Smooth muscle cell of the brain vasculature (primary cell): ENCODE measurements around the gene APH1B.
"Not testable (repeated sequence)": the region's sequence is repeated elsewhere in the genome, so short reads cannot be mapped to it uniquely, and the experiment has no call there.

Experiments
- DNase-seq: peaks from one replicate; pipeline ENCODE4 v3.0.0-alpha.2; 2012; ENCODE audit warnings: low read depth, low spot score

APH1B gene

DNA sequence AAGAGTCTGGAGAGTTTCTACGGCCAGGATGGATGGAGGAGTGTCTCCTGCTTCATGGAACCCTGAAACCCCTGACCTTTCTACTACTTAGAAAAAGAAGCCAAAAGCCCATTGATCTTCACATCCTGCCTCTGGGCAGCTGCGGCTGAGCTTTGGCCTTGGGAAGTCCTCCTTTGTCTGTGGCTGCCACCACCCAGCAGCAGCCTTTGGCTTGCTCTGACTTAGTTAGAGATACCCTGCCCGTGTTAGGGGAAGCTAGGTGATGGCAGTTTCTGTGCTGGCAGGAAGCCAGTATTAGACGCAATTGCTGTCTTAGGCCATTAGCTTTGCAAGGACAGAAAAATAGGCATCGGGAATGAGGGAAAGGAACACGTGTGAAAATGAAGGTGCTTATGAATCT is 18.8 kb downstream of the APH1B start:
- no peak for DNase-seq

- no peak for DNase-seq
These were observed 22.7 kb downstream of the APH1B start for GRCh38 chr15:63299943-63300575.

GRCh38 chr15:63301088-63301487 is 23.7 kb downstream of the APH1B start:
- DNase-seq: no peak

- DNase-seq: no peak
These were observed 27.9 kb downstream of the APH1B start for GRCh38 chr15:63305260-63305659.

DNA sequence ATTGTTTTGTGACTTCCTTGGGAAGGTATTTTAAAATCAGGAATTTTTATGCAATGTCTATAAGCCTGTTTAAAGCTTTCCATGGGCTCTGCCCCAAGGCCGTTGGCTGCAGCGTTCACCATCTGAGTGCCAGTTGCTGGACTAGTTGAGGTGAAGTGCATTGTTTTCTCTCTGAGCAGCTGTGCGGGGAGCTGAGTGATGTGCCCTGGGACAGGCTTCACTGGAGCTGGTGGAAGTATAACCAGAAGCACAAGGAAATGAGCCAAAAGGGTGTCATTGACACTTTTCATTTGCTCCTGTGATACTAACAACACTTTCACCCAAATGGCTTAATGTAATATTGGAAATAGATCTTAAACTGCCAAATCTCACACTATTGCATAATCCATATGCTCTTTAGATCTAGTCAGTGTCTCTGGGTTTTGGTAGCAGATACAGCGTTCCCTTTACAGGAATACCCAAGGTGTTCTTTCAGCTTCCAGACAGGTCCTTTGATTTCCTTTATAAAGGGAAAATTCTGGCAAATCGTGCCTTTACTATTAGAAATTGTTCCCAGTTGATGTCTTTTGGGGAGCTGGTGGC is 29.2 kb downstream of the APH1B start:
- no peak for DNase-seq

- DNase-seq: no peak
These were observed 31.1 kb downstream of the APH1B start for GRCh38 chr15:63308491-63308890.

DNA sequence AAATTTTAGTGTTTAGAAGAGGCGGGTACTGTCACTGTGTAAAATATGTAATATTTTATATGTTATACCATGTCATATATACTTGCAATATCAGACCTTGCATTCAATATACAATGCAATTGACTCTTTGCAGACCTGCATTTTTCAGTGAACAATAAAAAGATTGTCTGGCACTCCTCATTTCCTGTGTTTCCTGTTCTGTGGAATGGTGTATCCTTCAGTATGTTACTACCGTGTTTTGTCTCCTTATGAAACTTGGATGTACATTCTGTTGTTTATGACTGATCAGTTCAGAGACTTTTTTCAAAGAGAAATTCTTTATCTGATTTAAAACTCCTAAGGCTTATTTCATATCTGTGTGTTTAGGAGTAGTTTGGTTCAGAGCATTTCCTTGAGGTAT is 31.5 kb downstream of the APH1B start:
- no peak for DNase-seq

- DNase-seq: no peak
These were observed 33.2 kb downstream of the APH1B start for GRCh38 chr15:63310646-63311045.

DNA sequence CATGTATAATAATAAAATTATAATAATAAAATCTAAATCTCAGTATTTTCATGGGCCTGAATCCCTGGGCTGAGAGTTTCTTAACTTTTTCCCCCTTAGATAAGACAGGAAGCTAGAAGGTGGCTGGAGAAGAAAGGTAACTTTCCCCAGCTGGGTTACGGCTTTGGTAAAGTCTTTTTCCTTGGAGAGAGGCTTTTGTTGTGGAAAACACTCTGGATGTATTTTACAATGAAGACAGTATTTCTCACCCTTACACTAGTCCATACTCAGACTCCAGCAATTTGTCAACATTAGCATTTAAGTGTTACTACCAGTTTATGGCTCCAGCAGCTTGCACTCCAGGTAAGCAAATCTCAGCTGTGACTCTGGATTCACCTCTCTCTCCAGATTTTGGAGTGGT is 34.9 kb downstream of the APH1B start:
- DNase-seq: no peak

- no peak for DNase-seq
These were observed 36.4 kb downstream of the APH1B start for GRCh38 chr15:63313825-63314224.

DNA sequence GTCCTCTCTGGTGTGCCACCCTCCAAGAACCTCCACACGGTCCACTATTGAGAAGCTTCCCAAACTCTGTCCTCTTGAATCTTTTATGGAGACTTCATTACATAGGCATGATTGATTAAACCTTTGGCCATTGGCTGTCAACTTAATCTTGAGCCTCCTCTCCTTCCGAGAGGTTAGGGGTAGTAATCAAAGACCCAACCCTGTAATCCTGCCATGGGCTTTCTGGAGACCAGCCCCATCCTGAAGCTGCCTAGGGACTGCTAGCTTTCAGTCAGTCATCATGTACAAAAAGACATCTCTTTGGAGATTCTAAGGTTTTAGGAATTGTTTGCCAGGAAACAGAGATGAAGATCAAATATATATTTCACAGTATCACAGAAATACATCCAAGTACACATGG is 37.0 kb downstream of the APH1B start:
- no peak for DNase-seq

DNA sequence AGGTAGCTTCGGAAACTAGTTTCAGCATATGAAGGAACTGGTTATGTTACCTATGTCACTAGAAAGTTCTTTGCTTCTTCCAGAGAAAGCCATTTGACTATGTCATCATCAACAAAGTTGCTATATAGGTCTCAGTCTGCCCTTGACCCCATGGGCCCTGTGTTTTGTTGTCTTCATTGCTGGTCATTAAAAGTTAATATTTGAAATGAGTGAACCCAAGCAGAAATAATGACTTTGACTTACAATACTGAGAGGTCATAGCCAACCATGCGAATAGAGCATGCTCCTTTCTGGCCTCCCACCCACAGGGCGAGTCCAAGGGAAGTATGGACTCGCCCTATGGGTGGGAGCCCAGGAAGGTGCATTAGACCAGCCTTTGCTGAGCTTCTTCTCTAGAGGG is 40.9 kb downstream of the APH1B start:
- DNase-seq: no peak

- no peak for DNase-seq
These were observed 41.7 kb downstream of the APH1B start for GRCh38 chr15:63319065-63319464.

DNA sequence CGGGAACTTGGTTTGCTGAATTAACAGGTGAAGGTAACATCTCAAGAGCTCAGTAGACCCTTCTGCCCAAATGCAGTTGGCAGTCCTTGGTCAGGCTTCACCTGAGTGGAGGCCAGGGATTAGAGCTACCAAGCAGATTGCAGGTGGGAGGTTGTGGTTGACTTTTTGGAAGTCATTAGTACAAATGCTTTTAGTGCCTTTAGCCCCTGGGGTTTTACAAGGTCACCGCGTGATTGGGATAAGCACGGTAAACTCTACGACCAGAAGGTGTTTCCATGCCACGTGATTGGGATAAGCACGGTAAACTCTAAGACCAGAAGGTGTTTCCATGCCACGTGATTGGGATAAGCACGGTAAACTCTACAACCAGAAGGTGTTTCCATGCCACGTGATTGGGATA is 43.0 kb downstream of the APH1B start:
- not testable (repeated sequence) for DNase-seq

DNA sequence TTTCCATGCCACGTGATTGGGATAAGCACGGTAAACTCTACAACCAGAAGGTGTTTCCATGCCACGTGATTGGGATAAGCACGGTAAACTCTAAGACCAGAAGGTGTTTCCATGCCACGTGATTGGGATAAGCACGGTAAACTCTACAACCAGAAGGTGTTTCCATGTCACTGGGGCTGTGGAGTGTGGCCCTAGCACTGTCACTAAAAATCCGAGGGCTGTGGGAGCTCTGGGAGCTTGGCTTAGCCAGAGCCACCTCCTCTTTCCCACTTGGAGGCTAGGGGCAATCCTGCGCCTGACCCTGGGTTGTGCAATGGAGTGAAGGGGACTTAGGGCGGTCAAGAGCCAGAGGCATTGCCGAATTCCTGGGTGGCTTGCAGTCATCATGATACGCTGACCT is 43.6 kb downstream of the APH1B start:
- not testable (repeated sequence) for DNase-seq

DNA sequence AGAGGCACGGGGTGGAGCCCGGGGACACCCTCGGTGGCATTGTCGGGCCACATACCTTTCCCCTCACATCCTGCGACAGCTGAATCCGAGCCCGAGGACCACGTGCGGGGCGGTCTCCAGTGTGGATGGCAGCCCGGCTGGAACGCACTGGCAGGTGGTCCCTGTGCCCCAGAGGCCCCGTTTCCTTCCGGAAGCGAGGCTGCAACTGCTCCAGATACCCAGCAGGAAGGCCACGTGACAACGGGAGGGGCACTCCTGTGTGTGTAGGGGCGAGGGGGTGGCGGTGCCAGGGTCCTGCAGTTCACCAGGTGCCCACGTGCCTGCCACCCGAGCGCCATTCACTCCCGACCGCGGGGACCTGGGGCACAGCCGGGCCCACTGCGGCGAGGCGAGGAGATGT is 44.1 kb downstream of the APH1B start:
- no peak for DNase-seq

DNA sequence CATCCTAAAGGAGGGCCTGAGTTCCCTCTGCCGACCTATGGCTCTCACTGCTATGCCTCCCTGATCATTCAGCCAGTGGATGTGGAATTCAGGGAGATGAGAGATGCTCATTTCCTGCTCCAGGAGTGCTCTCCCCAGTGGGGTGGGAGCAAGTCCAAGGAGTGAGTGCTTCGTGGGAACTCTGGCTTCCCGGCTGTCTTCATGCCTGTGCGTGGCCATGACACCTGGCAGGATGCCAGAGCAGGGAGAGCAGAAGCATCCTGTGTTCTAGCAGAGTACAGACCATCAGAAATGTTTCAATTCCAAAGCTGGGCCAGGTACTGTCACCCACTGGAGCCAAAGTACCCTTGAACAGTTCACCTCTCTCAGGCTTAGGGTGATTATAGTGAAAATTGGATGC is 45.1 kb downstream of the APH1B start:
- DNase-seq: no peak

DNA sequence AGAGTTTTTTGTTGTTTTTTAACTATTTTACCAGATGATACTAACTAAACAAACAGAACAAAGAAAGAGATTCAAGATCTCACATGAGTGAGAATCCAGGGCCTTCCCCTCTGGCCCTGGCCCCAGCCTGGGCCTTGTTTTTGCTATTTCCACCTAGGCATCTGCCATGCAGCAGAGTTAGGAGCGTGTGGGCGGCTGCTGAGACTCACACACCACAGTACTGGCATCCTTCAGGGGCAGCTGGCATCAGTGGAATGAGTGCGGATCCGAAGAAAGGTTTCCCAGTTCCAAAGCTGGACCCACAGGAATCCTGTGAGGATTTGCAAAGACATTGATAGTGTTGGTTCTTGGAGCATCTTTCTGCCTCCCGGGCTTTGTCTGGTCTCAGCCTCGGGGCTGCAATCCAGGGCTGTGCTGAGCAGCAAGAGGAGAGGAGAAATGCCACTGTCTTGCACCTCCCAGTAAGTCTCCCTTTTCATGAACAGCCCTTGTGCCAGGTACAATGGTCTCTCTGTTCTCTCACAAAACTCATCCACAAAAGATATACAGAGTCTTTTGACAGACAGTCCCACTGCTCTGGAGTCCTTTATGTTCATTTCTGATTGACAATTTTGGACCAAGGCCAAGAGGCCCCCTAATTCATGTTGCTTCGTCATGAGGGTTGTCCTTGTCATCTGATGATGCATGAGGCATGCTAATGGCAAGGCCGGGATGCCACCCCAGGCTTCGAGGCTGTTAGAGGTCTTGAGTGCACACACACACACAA is 46.6 kb downstream of the APH1B start:
- DNase-seq: no peak

- DNase-seq: no peak
These were observed 47.4 kb downstream of the APH1B start for GRCh38 chr15:63324770-63325169.

DNA sequence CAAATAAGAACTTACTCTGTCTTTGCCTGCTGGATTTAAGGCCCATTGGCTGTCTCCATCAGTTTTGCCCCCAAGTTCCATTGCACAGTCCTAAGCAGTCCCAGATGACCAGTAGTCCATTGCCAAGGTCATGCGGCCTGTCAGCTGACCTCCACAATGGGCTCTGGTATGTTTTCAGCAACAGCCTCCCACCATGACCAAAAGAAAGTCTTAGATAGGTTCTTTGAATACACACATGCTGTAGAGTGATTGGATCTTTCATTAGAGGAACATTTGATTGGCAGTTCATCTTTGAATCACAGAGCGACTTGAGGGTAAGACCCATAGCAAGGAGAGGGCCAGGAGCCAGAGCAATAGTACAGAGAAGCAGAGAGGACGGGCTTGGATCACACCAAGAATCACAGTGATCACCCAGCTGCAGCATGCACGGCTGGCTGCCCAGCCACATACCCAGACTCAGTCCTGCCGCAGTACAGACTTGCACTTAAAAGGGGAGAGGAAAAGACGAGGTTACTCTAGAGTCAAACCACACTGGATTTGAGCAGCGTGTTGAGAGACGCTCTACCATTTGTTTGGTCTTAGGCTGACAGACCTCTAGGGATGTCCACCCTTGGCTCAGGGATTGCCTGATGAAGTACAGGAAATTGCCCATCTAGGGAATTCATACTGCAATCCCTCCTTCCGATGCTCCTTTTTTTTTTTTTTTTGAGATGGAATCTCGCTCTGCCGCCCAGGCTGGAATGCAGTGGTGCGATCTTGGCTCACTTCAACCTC is 50.4 kb downstream of the APH1B start:
- no peak for DNase-seq

DNA sequence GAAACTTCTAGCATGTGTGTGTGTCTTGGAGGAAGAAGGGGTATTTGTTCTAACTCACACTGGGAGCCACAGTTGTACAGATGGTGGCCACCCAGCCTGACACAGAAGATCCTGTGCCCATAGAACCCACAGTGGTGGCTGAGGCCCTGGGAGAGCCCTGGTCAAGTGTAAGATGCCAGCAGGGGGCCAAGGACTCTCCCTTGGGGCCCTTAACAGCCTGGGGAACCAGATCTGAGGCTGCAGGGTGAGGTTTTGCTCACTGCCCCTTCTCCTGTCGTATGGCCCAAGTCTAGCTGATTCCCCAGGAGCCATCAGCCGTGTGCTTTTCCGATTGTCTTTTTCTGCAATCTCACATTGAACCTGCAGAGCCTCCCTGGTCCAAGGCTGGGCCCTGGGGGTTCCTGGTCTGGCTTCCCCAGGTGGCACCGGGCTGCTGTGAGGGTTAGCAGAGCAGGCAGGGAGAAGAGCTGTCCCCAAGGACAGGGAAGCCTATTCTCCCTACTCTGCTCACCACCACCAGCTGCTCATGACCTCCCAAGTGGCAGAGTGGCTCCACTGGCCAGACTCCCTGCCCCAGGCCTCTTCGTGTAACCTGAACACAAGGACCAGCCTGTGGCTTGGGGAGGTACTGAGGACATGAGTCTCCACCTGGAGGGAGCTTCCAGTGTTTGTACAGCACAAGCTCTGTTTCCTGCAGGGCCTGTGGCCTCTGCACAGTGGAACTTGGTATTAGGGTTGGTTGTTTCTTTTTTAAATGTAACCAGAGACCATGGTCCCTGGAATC is 52.4 kb downstream of the APH1B start:
- no peak for DNase-seq

DNA sequence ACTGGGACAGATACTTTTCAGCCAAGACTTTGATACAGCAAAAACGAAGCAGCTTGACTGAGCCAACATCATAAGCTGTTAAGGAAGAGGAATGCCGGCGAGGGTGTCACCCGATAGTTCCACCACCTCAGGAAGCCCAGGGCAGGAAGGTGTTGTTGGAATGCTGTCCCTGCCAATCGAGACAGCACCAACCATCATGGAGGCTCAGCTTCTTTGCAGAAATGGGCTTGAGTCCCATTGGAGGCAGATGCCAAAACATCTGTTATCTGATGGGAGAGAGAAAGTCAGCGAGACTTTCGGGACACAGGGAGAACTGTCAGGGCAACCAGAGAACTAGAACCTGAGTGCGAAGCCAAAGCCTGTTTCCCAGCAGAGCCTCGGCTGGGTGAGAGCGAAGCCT is 53.5 kb downstream of the APH1B start:
- DNase-seq: no peak
